Measurements from ENCODE around the gene PDS5A.
"Not testable (repeated sequence)": the region's sequence is repeated elsewhere in the genome, so short reads cannot be mapped to it uniquely, and the experiment has no call there.

PDS5A gene

DNA sequence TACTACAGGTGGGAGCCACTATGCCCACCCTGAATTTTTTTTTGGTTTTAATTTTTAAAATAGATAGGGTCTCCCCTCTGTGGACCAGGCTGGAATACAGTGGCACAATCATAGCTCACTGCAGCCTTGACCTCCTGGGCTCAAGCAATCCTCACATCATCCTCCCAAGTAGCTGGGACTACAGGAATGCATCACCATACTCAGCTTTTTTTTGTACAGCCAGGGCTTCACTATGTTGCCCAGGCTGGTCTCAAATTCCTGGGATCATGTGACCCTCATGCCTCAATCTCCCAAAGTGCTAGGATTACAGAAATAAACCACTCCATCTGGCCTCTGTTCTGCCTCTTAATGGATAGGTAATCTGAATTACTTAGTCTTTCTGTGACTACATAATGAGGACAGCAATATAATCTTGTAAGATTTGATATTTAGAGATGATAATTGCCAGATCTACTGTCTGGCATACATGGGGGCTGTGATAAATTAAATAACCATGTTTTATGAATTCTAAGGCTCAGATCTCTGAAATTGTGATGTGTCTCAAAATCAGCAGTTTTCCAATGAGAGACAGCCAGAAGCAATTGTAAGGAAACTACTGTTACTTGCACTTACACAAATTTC lies 26.7 kb downstream of the PDS5A start:
- no peak for DNase-seq

DNA sequence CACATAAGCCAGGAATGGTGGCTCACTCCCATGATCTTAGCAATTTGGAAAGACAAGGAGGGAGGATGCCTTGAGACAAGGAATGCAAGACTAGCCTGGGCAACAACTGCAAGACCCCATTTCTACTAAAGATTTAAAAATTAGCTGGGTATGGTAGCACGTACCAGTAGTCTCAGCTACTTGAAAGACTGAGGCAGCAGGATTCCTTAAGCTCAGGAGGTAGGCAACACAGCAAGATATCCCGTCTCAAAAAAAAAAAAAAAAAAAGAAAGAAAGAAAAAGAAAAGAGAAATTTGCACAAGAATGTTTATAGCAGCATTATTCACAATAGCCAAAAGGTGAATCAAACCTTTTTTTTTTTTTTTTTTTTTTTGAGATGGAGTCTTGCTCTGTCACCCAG lies 29.7 kb downstream of the PDS5A start:
- DNase-seq, result no peak

DNA sequence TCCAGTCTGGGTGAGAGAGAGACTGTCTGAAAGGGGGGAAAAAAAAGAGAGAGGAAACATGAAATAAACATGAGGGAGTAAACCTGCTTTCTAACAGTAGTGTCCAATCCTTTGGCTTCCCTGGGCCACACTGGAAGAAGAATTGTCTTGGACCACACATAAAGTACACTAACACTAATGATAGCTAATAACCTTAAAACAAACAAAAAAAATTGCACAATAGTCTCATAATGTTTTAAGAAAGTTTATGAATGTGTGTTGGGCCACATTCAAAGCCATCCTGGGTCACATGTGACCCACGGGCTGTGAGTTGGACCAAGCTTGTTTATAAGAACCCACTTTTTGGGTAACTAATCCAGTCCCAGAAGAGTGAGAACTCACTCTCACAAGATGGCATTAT lies 30.3 kb downstream of the PDS5A start:
- no peak for DNase-seq

DNA sequence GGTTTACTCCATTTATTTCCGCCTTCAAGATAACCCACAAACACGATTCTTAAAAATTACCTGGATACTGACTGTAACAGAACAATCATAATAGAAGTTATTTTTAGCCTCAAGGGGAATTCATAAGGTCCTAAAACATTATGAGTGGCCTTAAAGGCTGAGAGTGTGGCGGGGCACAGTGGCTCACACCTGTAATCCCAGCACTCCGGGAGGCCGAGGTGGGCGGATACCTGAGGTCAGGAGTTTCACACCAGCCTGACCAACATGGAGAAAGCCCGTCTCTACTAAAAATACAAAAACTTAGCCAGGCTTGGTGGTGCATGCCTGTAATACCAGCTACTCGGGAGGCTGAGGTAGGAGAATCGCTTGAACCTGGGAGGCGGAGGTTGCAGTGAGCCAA lies 33.5 kb downstream of the PDS5A start:
- not testable (repeated sequence) for DNase-seq

DNA sequence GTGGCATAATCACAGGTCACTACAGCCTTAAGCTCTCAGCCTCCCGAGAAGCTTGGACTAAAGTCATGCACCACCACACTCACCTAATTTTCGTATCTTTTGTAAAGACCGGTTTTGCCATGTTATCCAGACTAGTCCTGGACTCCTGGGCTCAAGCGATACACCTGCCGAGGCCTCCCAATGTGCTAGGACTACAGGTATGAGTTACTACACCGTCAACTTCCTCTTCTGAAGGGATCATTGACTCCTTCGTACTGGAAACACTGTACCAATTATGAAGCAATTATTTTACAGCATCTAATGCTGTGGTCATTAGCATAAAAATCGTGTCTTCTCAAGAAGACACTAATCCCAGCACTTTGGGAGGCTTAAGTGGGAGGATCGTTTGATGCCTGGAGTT lies 35.2 kb downstream of the PDS5A start:
- DNase-seq, result no peak

DNA sequence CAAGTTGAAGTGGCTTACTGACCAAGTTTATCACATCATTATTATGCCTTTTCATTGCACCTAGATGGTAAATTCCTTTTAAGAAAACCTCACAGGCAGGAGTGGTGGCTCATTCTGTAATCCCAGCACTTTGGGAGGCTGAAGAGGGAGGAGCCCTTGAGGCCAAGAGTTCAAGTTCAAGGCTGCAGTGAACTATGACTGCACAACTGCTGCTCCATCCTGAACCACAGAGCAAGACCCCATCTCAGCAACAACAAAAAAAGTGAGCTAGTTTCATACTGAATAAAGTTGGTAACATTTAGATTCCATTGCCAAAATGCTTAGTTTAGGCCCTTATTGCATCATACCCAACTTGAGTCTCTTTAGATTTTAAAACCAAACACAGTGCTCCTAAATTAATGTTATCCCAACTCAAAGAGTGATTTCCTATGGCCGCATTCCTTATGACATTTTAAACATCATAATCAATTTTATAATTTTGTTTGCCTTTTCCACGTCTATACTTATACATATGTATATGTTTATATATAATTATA lies 36.0 kb downstream of the PDS5A start:
- DNase-seq, result no peak

DNA sequence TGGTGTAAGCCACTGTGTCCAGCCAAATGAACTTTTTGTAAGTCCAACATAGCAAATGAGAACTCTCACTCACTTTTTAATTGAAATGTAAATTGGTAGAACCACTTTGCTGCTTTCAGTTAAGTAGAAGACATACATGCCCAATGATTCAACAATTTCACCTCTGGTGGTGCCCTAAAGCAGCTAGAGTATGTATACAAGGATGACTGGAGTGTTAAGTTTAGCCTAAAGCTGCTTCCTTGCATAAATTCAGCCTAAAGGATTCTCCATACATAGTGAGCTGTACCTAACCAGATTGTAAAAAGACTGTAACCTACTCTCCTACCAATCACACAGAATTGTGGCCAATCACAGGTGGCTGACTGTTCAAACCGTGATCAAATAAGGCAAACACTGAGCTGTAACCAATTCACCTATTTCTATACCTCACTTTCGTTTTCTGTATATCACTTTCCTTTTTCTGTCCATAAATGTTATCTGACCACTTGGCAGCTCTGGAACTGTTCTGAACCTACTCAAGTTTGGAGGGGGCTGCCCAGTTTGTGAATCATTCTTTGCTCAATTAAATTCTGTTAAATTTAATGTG lies 39.9 kb downstream of the PDS5A start:
- no peak for DNase-seq

DNA sequence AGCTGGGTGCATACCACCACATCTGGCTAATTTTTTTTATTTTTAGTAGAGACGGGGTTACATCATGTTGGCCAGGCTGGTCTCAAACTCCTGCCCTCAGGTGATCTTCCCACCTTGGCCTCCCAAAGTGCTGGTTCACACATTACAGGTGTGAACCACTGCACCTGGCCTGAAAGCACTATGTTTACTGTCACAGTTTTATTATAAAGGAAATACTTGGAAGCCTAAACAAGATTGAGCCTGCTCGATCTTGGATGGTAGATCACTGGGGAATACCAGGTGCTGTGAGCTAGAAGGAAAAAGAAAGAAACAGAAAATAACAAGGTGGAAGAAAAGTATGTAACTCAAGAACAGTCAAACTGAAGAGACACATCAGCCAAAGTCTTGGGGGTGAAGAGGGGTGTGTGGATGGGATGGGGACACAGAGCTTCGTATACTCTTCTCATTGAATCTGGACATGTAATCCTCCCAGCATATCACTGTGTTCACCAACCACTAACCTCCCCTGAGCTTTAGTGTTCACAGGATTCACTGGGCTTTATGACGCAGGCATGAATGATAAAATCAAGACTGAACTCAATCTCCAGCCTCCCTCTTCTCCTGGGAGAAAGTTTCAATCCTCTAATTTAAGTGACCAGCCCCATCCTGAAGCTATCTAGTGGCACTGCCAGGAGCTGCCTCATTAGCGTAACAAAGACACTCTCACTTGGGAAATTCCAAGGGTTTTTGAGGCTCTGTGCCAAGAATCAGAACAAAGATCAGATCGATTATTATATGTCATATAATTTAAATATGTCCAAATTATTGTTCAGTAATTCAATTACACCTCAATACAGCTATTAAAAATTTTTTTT lies 40.9 kb downstream of the PDS5A start:
- no peak for DNase-seq

DNA sequence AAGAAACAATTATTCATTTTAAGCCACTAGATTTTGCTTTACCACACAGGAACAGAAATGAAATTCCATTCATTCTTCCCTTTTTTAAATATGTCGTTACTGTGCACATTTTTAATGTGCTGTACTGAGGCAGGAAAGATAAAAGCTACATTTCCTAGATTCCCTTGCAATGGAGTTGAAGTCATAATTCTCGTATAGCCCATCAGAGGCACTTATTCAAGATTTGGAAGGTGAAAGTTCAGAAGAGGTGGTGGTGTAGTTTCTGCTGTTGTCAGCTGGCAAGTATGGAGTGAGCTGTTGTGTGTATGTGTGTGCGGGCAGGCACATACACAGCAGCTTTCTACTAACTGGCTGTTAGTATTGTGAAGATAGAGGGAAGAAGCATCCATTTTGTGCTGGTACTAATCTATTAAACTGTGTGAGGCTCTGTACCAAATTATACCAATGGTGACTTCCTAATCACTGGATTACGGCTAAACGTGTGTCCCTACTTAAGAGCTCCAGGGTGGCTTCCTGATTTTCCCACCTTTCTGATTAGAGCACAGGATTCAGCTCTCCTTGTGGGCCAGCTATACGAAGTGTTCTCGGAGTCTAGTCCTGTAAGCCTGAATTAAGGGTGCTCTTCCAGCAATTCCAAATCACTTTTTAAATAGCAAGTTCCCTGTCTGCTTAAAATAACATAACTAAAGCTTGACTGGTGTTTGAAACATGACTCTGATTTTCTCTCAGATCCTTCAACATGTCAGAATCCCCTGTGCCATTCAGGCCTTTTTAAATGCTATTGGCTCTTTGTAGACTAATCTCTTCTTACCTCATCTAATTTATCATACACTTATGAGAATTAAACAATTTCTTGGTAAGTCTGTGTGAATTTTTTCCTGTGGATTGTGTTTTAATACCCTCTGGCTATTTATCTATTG lies 43.8 kb downstream of the PDS5A start:
- DNase-seq, result no peak

DNA sequence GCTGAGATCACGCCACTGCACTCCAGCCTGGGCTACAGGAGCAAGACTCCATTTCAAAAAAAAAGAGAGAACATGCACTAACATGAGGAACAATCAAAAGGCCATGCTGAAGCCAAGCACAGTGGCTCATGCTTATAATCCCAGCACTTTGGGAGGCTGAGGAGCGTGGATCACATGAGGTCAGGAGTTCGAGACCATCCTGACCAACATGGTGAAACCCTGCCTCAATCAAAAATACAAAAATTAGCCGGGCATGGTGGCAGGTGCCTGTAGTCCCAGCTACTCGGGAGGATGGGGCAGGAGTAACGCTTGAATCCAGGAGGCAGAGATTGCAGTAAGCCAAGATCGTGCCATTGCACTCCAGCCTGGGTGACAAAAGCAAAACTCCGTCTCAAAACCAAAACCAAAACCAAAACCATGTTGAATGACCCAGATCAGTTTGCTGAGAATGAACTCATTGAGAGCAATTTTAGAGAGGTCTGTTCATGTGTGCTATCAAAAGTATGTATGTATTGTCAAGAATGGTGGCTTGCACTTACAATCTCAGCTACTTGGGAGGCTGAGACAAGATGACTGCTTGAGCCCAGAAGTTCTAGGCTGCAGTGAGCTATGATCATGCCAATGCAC lies 44.8 kb downstream of the PDS5A start:
- no peak for DNase-seq

DNA sequence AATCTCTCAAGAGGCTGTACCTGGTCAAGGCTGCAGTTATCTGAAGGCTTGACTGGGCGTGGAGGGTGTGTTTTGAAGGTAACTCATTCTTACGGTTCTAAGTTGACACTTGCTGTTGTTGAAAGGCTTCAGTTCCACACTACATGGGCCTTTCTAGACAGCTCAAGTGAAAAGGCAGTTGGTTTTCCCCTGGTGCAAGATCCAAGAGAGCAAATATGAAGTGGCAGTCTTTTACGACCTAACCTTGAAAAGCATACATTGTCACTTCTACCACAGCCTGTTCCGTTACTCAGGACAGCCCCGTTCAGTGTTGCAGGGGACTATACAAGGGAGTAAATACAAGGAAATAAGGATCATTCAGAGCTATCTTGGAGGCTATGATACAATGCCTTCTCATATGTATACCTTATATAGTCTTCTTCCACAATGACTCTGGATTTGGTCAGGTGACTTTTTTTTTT lies 46.2 kb downstream of the PDS5A start:
- DNase-seq, result no peak

DNA sequence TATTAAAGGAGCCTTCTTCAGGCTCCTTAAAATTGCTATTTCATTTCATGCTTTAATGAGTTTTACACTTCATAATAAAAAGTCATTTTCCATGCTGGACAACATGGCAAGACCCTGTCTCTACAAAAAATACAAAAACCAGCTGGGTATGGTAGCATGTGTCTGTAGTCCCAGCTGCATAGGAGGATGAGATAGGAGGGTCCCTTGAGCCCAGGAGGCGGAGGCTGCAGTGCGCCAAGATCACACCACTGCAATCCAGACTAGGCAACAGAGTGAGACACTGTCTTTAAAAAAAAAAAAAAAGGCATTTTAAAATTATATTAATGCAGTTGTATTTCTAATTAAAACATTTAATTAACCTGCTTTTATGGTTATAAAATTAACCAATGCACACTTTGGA lies 49.2 kb downstream of the PDS5A start:
- no peak for DNase-seq

DNA sequence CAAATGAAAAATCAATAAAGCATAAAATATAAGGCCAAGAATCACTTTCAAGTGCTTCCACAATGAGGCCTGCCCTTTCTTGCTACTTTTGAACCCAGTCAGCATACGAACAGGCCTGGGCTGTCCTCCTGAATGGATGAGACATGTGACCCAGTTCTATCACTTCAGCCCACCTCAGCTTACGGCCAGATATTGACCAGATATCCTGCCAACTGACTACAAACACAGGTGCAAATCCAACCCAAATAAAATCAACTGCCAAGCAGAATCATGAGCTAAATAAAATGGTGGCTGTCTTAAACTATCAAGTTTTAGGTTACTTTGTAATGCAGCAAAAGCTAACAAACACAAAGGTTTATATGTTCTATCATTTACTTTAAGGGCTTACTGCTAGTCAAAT lies 53.7 kb downstream of the PDS5A start:
- DNase-seq, result no peak

DNA sequence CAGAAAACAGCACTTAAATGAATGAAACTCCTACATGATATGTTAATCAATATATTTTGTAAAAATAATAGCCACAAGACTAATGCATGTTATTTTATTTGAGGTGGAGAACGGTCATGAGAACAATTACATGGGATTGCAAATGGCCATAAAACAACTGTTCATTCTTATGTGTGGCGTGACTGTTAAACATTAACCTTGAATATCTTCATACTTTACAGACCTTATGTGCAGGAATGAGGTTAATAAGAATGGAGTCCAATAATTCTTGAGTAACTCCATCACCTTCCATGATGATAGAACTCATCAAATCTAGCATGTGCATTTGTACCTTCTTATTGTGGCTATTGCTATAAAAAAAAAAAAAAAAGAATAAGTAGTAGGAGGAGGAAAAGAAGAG lies 55.3 kb downstream of the PDS5A start:
- DNase-seq, result no peak

DNA sequence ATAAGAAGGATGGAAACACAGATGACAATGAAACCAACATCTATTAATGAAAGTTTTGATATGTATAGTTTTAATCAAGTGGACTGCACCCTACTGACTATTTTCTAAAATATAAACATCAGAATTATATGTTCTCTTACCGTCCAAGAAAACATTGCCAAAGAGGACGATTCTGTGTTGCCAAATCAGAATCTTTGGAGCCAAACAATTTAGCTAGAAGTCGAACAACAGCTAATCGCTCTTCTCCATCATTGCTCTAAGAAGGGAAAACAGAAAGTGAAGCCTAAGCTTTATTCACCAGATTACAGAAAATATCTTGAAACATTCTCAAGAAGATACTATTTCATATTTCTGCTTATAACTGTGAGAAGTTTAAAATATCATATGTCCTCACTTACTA lies 64.2 kb downstream of the PDS5A start:
- no peak for DNase-seq

DNA sequence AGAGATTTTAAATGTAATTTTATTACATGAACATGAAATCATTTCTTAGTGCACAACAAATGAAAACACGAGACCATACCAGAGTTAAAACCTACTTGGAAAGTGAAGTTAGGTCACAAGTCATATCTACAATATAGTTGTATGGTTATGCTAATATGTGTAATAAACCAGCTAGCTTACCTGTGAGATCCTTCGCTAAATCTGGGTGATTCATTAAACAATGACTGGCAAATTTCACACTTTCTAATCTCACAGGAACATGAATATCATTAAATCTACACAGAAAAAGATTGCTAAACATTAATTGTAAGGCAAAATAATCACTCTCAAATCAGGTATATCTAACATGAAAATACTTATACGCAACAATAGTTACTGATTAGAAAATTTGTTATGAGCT lies 67.6 kb downstream of the PDS5A start:
- no peak for DNase-seq

DNA sequence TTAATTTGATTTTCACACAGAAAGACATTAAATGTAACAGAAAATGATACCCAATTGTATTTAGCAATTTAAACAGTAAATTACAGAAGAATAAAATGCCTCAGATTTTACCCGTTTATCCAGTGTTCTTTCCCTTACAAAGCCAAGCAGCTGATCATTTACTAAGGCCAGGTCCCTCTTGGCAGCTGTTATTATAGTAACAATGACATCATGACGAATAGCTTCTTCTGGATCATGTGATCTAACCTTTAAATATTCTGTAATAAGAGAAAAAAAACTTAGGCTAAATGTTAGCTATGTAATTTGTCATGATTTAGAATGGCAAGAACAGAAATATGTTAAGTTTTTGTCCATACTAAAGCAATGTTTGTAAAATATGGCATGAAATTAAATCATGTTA lies 69.4 kb downstream of the PDS5A start:
- no peak for DNase-seq

DNA sequence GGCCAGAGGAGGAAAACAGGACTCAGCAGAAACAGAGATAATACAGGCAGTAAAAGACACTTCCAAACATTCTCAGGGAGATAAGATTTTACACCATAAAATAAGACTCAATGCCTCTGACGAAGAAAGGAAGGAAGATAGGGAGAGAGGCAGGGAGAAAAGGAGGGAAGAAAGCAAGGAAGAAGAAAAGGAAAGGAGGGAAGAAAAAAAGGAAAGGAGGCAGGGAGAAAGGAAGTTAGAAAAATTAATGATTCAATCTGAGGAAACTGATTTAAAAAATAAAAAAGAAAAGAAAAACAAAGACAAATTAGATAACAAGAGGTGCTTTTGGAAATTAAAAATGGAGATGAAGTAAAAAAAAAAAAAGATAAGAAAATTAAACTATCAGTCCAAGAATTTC lies 72.1 kb downstream of the PDS5A start:
- no peak for DNase-seq

DNA sequence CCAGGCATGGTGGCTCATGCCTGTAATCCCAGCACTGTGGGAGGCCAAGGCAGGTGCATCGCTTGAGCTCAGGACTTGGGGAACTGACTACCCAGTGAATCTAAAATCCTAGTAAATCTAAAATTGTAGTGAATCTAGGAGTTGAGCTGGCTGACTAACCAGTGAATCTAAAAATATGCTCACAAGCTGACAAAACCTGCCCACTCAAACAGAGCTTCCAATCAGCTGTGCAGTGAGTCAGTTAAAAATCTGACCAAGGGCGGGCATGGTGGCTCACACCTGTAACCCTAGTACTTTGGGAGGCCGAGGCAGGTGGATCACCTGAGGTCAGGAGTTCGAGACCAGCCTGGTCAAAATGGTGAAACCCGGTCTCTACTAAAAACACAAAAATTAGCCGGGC lies 72.7 kb downstream of the PDS5A start:
- not testable (repeated sequence) for DNase-seq

DNA sequence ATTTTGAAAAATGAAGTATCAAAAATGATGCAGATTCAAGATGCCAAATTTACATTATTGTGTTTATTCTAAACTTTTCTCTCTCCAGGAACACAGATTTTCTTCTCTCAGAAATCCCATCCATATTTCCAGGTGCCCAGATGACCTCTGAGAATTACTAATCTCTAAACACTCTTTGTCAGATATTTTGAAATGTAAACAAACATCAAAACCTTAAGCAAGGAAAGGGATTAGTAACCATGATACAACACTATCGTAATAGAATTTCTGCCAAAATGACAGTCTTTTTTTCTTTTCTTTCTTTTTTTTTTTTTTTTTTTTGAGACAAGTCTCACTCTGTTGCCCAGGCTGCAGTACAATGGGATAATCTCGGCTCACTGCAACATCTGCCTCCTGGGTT lies 76.7 kb downstream of the PDS5A start:
- DNase-seq, result no peak

DNA sequence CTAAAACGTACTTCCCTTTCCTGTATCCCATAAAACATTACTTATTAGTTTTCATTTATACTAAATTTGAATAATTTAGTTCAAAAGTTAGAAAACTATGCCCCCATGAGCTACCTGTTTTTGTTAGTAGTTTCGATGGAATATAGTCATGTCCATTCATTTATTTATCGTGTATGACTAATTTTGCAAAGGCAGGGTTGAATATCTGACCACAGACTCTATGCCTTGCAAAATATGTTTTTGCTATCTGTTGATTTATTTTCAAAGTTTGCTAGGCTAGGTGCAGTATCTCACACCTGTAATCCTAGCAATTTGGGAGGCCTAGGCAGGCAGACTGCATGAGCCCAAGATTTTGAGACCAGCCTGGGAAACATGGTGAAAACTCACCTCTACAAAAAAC lies 78.4 kb downstream of the PDS5A start:
- DNase-seq, result no peak

DNA sequence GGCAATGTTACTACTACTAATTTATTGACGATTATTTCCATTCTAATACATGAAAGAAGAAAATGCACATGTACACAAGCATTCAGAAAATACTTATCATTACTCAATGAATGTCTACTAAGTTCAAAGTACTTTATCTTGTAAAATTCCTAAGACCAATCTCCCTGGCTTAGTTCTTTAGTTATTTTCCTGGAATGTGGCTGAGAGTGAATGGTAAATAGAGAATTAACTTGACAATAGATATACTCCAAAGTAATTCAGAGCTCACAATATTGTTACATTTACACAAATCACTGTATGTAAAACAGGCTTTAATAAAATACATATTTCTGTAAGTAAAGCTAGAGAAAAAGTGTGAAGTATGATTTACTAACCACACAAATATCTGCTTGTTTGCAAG lies 79.7 kb downstream of the PDS5A start:
- DNase-seq, result no peak

DNA sequence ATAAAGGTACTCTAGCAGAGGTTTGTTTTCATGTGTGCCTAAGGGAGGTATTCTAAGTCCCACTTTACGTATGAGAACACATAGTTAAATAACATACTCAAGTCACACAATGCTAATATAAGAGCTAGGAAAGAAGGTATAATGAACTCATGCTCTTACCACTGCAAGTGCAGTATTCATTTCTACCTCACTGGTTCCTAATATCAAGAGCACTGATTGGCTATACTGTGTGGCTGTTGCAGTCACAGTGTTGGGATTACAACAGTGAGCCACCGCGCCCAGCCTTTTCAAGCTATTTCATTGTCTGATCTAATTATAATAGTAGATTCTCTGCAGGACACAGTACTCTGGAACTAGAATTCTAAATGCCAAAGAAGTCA lies 84.0 kb downstream of the PDS5A start:
- no peak for DNase-seq

Data from GF-D8 (cell line).